Islet precursor cell (in vitro differentiated cells): Measurements from ENCODE around the gene SPRR2G.
"Not testable (repeated sequence)": the region's sequence is repeated elsewhere in the genome, so short reads cannot be mapped to it uniquely, and the experiment has no call there.

Experiments used
- DNase-seq: peaks from one replicate; pipeline ENCODE4 v3.0.0-alpha.2; 2018

SPRR2G gene

DNA sequence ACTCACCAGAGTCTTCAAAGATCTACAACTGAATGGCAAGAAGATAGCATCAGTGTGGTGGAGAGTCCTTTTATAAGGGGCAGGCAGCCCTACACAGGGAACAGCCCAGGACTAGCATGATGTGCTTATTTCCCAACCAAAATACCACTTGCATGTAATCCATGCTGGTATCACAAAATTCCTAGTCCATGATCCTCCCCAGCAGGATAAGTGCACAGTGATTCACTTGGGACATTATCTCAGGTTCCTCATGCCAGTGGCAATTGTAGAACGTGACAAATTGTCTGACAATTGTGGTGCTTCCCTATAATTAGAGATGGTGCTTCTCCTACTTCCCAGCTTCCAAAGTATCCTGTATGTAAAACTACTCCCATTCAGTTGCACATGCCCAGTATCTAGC is at the start of gene SPRR2G:
SPRR2G (minus strand) TSS at position 45 of the 400 bp plus-strand sequence. CDS start 780 bp downstream, outside the sequence.
- no peak for DNase-seq

DNA sequence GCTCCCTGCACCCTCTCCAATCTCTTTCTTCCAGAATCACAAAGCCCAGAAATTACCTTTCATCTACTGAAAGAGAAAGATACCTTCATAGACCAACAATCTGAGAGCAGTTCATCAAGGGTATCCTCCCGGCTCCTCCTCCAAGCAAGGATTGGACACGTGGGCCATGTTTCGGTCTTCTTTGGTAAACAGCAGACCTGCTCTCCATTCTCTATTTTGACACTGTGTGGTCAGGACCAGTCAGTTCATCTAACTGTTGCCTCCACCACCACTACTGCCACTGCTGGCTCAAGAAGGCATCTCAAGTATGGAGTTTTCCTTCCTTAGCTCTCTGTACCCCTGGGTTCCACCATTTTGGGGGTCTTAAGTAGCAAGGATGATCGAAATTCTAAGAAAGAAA is 44.5 kb upstream of the SPRR2G start:
- no peak for DNase-seq

DNA sequence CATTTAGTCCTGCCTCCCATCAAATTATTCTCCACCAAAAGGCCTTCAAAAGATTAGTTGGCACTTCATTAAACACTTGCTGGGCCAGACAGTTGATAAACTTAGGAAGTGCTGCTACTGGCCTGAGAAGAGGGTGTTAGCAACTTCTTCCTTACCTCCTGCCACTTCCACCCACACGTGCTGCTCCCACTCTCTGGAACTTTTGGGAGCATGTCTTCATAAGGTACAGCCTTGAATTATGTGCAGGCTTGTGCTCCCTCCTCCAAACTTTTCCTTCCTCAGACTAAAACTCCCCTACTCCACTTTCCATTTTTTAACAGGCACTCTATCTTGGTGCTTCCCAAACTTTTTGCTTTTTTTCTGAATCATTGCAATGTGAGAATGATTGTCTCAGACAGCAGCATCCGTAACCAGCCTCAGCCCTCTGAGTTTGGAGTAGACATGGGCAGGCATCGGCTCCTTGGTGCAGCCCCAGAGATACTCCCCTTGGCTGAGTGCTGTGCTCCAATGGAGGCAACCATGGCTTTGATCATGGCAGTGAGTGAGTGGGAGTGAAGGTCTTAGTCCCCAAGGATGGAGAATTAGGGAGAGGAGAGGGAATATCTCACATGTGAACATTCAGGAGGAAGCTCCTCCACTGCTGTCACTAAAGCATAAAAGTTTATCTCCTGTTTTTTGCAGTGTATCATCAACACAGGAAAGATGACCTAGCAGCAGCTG is 43.8 kb upstream of the SPRR2G start:
- no peak for DNase-seq

DNA sequence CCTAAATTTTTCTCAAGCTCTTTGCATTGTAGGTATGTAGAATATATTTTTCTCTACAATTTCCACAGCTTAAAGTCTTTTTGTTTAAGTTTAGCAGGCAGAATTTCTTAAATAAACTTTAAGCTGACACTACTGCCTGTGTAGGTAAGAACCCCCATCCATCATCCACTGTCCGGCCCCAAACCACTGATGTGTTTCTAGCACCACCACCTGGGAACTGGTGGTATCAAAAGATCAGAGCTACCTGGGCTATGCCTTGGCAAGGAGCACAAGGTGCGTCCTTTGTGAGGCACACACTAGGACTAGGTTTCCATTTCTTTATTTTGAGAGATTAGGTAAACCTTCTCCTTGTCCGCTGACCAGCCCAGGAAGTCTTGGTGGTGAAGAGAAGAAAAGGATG is 42.0 kb upstream of the SPRR2G start:
- peak; percentile 57 for DNase-seq

DNA sequence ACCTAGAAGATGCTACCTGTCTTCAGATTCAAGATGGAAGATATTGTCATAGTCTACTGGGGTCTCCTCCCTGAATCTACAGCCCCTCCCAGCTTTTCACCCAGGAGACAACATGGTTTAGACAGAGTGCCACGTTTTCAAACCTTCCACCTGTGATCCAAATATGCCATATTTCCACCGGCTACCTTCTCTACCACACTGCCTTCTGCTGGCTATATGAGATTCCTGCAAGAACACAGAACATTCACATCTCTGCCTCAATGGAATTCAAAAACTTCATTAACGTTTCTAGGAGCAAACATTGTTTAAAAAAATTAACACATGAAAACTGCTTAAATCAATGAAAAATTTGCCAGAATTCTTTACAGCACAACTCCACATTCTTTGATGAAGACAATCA is 39.7 kb upstream of the SPRR2G start:
- no peak for DNase-seq

DNA sequence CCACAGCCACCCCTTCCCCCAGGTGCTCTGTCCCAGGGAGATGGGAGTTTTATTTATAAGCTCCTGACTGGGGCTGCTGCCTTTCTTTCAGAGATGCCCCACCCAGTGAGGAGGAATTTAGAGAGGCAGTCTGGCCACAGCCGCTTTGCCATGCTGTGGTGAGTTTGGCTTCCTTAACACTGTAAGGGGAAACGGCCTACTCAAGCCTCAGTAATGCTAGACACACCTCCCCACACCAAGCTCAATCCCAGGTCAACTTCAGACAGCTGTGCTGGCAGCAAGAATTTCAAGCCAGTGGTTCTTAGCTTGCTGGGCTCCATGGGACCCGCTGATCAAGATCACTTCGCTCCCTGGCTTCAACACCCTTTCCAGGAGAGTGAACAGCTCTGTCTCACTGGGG is 37.6 kb upstream of the SPRR2G start:
- not testable (repeated sequence) for DNase-seq

DNA sequence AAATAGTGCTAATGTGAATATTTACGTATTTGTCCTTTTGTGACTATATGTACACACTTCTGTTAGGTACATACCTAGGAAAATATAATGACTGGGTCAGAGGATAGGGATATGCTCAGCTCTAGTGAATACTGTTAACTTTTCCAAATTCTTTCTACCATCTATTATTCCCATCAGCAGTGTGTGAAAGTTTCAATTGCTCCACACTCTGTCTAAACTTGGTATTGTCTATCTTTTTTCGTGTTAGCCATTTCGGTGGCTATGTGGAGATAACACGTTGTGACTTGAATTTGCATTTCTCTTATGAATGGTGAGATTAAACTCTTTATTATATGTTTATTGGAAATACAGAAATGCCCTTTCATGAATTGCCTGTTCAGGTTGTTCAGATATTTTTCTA is 29.9 kb upstream of the SPRR2G start:
- DNase-seq = no peak

DNA sequence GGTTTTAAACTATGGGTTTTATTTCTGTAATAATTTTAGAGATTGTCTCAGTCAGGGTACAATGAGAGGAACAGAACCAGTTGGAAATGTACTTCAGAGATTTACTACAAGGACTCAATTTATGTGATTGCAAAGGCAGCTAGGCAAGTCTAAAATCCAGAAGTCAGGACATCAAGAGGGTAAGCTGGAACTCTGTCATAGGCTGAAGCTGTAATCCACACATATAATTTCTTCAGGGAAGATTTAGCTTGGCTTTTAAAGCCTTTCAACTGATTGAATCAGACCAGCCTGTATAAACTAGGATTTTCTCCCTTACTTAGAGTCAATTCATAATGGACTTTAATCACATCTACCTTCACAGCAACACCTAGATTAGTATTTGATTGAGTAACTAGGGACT is 28.2 kb upstream of the SPRR2G start:
- DNase-seq = no peak

DNA sequence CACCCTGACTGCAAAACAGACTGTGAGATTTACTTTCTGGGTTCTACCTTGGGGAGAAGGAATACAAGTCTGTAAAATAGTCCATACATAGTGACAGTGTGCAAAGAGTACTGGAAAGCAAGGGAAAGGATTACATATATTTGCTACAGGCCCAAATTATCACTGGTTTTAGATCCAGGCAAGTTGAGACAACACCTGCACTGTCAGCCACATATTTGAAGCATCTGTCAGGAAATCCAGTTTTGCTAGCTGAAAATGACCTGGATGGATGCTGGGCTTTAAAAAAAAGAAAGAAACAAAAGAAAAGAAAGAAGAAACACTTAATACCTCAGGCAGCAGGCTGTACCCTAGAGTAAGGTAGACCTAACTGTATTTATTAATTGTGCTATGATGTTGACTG is 23.9 kb upstream of the SPRR2G start:
- DNase-seq = no peak

DNA sequence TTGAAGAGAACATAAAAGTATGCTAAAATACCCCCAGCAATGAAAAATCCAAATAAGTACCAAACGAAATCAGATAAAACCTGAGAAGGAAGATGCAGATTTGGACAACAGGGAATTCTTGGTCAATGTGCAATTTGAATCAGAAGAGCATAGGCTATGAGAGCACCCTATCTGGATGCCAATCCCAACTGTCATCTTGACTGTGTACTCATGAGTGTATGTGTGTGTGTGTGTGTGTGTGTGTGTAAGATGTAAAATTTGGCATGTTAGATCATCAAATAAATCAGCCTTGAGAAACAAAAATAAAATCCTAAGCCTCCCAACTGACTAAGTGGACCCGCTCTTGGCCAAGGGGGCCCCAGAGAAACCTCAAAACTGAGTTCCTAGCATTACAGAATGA is 18.0 kb upstream of the SPRR2G start:
- no peak for DNase-seq

DNA sequence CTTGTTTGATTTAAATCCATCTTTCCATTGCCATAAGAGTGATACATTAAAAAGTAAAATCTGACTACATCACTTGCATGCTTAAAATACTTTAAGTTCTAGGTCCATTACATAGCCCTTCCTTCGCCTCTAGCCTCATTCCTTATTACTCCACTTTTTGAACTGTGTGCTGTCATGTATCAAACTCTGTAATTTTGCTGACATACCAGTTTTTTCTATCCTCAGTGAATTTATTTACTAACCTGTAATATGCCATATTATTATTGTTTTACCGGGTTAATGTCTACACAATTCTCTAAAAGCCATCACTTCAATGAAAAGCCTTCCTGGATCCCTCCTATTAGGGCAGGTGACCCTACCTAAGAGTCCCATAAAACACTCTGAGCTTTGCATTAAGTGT is 4.9 kb upstream of the SPRR2G start:
- DNase-seq = no peak

DNA sequence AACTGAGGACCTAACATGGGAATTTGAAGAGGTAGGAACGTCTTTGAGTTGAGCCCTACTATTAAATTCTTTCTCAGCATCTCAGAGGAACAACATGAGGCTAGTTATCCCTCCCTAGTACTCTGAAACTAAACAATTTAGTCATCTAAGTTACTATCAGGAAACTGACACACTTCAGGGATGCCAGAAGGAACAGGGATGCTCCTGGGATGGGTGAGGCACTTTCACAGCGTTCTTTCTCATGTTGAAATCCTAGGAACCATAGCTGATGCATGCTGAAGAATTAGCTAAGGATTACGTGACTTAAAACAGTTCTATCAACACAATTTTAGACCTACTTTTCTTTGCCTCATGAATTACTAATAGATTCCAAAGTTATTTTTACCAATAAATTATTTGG is 1.8 kb upstream of the SPRR2G start:
- no peak for DNase-seq

DNA sequence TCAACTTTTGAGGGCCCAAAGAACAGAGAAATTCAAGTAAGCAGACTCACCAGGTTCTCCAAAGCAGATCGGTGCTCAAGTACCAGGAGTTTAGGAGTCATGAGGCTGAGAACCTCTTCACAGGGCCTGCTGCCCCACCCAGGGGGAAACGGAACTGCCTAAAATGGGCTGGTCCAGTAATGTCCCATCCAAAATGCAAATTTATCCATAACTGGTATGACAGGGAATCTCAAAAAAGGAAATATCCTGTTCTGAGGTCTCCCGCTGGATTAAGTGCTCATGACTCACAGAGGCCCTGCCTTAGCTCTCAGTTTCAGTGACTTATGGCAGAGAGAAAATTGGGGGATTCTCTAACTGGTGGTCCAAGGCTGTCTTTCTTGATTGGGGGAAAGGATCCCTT is 9.3 kb downstream of the SPRR2G start:
- no peak for DNase-seq

DNA sequence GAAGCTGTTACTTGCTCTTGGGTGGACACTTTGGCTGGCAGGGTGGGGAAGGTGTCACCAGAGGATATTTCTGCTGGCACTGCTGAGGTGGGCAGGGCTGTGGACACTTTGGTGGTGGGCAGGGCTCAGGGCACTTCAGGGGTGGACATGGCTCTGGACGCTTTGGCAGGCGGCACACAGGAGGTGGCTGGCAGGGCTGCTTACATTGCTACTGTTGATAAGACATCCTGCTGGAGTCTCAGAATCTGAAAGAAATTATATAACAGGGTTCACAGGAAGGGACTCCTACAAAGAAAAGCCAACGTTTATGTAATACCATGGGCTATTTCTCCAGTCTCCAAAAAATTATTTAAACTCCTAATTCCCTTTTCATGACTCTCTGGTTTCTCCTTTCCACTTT is 10.2 kb downstream of the SPRR2G start:
- no peak for DNase-seq

DNA sequence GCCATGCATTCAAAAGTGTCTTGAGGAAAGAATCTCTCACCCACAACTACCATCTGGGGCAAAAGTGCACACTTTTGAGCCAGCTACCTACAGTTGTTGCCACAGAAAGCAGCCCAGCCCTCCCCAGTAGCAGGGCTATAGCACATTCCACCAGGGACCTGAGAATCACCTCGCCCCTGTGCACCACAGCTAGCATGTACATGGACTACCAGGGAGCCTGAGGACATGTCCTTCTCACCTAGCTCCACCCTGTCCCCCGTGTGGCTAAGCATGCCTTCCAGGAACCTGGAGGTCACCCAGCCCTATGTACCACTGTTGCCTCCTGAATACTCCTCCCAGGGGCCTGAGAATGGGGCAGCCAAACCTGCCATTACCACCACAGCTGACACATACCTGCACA is 16.9 kb downstream of the SPRR2G start:
- DNase-seq = no peak

DNA sequence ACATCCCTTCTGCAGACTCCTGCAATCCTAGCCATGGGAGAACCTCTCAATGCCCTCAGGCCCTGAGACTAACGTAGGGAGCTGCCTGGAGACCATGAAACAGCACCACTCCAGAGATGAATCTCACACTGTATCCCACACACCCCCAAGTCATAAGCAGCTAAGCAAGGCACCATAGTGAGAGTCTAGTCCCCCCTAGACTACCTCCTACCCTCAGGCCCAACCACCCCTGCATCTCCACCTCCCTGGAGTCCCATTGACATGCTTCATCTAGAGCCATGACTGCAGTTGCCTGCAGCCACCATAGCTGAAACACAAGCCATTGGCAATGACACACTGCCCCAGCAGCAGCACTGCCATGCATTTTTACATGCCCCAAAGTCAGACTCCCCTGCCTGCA is 17.4 kb downstream of the SPRR2G start:
- no peak for DNase-seq

DNA sequence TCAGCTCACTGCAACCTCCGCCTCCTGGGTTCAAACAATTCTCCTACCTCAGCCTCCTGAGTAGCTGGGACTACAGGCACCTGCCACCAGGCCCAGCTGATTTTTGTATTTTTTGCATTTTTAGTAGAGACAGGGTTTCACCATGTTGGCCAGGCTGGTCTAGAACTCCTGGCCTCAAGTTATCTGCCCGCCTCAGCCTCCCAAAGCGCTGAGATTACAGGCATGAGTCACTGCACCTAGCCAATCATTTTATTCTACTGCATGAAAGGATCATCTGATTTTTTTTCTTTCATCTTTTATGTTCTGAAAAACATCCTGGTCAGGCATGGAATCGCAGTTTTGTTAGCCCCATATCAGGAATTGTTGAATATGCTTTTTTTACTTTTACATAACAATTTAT is 22.0 kb downstream of the SPRR2G start:
- not testable (repeated sequence) for DNase-seq

DNA sequence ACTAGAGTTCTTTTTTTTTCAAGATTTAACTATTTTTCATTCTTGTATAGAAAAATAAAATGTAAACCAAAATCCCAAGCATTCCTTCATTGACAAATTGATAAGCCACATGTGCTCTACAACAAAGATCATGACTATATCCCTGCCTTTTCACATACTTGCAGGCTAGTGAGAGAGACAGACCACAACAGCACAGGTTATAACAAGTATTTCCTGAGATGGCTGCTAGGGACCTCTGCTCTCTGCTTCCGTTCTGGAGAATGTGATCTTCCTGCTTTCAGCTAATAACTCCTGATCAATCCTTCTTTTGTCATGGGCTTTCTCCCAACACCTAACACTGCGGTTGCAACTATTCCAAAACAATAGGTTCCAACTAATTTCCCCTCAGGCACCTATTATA is 23.4 kb downstream of the SPRR2G start:
- no peak for DNase-seq

DNA sequence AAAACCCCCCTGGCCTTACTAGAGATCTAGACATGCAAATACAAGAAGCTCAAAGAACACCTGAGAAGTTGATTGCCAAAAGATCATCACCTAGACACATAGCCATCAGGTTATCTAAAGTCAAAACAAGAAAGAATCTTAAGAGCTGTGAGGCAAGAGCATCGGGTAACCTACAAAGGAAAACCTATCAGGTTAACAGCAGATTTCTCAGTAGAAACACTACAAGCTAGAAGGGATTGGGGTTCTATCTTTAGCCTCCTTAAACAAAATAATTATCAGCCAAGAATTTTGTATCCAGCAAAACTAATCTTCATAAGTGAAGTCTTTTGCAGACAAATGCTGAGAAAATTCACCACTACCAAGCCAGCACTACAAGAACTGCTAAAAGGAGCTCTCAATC is 25.2 kb downstream of the SPRR2G start:
- no peak for DNase-seq

DNA sequence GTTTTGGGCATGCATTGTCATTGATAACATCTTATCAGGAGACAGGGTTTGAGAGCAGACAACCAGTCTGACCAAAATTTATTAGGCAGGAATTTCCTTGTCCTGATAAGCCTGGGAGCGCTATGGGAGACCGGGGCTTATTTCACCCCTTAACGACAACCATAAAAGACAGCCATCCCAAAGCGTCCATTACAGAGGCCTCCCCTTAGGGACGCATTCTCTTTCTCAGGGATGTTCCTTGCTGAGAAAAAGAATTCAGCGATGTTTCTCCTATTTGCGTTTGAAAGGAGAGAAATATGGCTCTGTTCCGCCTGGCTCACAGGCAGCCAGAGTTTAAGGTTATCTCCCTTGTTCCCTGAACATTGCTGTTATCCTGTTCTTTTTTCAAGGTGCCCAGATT is 26.9 kb downstream of the SPRR2G start:
- DNase-seq = not testable (repeated sequence)

DNA sequence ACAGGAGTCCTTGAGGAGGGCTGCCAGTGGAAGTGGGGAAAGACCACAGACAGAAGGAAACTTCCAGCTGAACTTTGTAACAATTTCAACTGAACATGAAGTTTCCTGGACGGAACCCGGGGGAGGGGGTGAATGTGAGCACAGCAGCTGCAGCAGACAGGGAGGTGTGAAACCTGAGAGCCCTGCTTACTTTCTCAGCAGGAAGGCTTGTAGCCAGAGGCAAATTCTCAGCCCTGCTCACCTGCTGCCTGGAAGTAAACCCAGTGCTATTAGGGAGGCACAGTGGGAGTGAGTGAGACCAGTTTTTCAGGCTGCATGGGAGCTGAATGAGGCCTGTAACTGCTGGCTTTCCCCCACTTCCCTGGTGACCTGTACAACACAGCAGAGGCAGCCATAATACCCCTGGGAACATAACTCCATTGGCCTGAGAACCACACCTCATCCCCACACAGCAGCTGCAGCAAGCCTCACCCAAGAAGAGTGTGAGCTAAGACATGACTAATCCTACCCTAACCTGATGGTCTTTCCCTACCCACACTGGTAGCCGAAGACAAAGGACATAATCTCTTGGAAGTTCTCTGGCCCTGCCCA is 27.8 kb downstream of the SPRR2G start:
- DNase-seq = peak; percentile 85

DNA sequence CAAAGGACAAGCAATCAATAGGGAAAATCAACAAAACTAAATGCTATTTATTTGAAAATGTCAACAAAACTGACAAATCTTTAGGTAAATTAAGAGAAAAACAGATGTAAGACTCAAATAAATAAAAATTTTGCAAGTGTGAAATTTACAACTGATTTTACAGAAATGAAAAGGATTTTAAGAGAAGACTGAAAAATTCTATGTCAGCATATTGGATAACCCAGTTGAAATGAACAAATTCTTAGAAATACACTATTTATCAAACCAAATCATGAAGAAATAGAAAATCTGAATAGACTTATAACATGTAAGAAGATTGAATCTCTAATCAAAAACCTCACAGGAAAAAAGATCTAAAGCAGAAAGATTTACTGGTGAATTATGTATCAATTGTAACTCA is 29.7 kb downstream of the SPRR2G start:
- DNase-seq = no peak

DNA sequence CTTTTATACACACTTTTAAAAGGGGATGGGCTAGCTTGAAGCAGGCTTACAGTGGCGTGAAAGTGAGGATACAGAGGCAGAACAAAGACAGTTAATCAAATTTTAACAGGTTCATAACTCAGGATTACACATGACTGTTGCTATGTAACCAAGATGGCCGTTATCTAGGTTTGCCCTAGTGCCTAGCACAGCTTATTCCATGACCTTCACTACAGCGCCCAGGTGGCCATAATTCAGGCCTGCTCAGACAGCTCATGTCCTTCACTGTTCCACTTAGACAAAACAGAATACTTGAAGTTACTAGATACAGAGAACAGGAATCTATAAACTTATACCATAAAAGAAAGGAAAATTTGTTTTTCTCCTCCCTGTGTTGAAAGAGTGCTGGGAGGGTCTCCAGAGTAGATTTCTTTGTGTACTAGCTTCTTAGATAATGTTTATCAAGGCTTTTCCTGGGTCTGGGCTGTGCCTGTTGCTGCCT is 31.2 kb downstream of the SPRR2G start:
- DNase-seq = no peak

DNA sequence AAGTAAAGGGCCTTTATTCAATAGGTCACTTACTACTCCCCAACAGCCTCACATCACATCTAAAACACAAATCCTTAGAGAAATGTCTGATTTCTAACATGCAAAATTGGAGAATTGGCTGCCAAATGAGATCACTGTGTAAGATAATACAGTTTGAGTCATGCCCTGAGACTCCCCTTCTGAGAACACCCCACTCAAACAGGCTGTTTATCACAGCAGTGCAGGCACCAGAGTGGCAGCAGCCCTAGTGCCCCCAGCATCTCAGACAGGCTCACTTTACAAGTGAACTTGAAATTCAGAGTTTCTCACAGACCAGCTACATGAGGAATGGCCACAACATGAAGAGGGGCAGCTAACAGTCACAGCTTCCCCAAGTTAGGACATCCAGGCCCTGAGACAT is 35.4 kb downstream of the SPRR2G start:
- not testable (repeated sequence) for DNase-seq

DNA sequence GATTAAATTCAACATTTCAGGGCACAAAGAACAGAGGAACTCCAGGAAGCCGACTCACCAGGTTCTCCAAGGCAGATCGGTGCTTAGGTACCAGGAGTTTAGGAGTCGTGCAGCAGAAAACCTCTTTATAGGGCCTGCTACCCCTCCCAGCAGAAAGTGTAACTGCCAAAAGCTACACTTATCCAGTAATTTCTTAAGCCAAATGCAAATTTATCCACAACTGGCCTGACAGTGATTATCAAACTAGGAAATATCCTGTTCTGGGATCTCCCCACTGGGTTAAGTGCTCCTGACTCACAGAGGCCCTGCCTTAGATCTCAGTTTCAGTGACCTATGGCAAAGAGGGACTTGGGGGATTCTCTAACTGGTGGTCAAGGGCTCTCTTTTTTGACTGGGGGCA is 37.3 kb downstream of the SPRR2G start, which contains the start of gene SPRR2F:
SPRR2F (minus strand) TSS at position 101 of the 400 bp plus-strand sequence. CDS start 783 bp downstream, outside the sequence.
- DNase-seq = no peak
